Gastroesophageal sphincter (tissue), 4 donors: Measurements from ENCODE around the gene ARHGEF7. TPM values are rescaled to one million over a fixed set of nuclear protein-coding genes. Genes with fewer than 3 reads are reported as not detected.

Source experiments
- ATAC-seq: fragments of 150-250 bp; one replicate; pipeline ENCODE4 v1.9.1; 2016; ENCODE audit warnings: mild to moderate bottlenecking, moderate library complexity
- H3K27ac ChIP-seq, 4 donors: fragments of 200-600 bp; sonication (generic) in 3 of 4; 1 replicate in 3 of 4; 2 replicates in 1 of 4; pipeline ENCODE4 v1.5.1; 2016 to 2019
- H3K27me3 ChIP-seq: fragments of 200-600 bp; sonication (generic); one replicate; pipeline ENCODE4 v1.5.1; 2019
- H3K36me3 ChIP-seq, 2 donors: fragments of 200-600 bp; sonication (generic); one replicate each; pipeline ENCODE4 v1.5.1; 2019; ENCODE audit warnings: control low read depth in 1 of 2
- H3K4me1 ChIP-seq, 3 donors: fragments of 200-600 bp; sonication (generic); 1 replicate in 2 of 3; 2 replicates in 1 of 3; pipeline ENCODE4 v1.5.1; 2016 to 2019; ENCODE audit warnings: control low read depth in 2 of 3
- H3K4me3 ChIP-seq, 2 donors: fragments of 200-600 bp; sonication (generic); one replicate each; pipeline ENCODE4 v1.5.1; 2019; ENCODE audit warnings: mild to moderate bottlenecking in 1 of 2, moderate library complexity in 1 of 2
- H3K9me3 ChIP-seq, 3 donors: fragments of 200-600 bp; sonication (generic); one replicate each; pipeline ENCODE4 v1.5.1; 2017 to 2019; ENCODE audit warnings: control low read depth in 2 of 3
- CTCF ChIP-seq, 4 experiments: fragments of 200-600 bp in 2 of 4; fragments of 450-650 bp in 2 of 4; sonication (generic) in 1 of 4; IDR thresholded peaks; one replicate each; pipeline ENCODE4 v1.5.1; 2017 to 2019; ENCODE audit warnings: antibody characterized with exemption in 4 of 4, mild to moderate bottlenecking in 2 of 4, moderate library complexity in 2 of 4
- EP300 ChIP-seq: sonication (generic); formaldehyde crosslinking; IDR thresholded peaks from one replicate; pipeline ENCODE4 v1.6.1; 2017; ENCODE audit warnings: antibody characterized with exemption, mild to moderate bottlenecking
- POLR2A ChIP-seq, 2 donors: fragments of 450-650 bp; IDR thresholded peaks; one replicate each; pipeline ENCODE4 v1.6.1; 2017; ENCODE audit warnings: antibody characterized with exemption in 2 of 2, mild to moderate bottlenecking in 2 of 2, moderate library complexity in 1 of 2
- POLR2AphosphoS5 ChIP-seq: sonication (generic); formaldehyde crosslinking; IDR thresholded peaks from one replicate; pipeline ENCODE4 v1.6.1; 2017; ENCODE audit warnings: antibody characterized with exemption
- WGBS, 2 donors: methylation state at CpG; one replicate each; pipeline ENCODE4 v1.1.5; 2018; ENCODE audit warnings: low coverage in 1 of 2; 5-methylcytosine and 5-hydroxymethylcytosine counted together
- total RNA-seq, 4 donors: library from RNA; depleted of rRNA; stranded (reverse); fragments of >200 nt; gene quantifications; one replicate each; pipeline ENCODE4 v1.1.0, GENCODE V29; 2016

Gene ARHGEF7
- total RNA-seq, 4 donors from 2014 or later, result 23.3 to 78.6 (median 47.2) TPM

DNA sequence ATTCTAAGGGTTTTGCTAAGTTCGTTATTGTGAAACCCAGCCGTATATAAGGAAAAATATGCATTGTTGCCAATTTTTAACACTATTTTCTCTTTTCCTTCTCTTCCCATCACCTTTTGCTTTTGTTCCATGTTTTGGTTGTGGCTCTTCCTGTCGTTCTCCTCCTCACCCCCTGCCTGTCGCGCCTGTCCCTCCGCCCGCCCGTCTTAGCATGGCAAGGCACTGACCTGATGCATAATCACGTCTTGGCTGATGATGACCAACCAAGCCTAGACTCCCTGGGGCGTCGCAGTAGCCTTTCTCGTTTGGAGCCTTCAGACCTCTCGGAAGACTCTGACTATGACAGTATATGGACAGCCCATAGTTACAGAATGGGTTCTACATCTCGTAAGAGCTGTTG, 176.8 kb downstream of the ARHGEF7 start:
- 86 to 89% methylated on average over 5 to 14 of the region's 14 CpGs for WGBS, 2 donors
- no peaks in the 10 kb centered on the region for H3K4me1 ChIP-seq
- H3K9me3 ChIP-seq, result no peaks in the 10 kb centered on the region
- no peaks in the 10 kb centered on the region for H3K27me3 ChIP-seq
- H3K4me3 ChIP-seq, result no peak overlapping the region
- H3K27ac ChIP-seq, result no peak overlapping the region
- peaks cover 0 to 97% of the 10 kb centered on the region in 2 donors for H3K36me3 ChIP-seq
- ATAC-seq, result no peak
- TF ChIP-seq CTCF (IDR thresholded peaks at IDR 0.05), result no peak

DNA sequence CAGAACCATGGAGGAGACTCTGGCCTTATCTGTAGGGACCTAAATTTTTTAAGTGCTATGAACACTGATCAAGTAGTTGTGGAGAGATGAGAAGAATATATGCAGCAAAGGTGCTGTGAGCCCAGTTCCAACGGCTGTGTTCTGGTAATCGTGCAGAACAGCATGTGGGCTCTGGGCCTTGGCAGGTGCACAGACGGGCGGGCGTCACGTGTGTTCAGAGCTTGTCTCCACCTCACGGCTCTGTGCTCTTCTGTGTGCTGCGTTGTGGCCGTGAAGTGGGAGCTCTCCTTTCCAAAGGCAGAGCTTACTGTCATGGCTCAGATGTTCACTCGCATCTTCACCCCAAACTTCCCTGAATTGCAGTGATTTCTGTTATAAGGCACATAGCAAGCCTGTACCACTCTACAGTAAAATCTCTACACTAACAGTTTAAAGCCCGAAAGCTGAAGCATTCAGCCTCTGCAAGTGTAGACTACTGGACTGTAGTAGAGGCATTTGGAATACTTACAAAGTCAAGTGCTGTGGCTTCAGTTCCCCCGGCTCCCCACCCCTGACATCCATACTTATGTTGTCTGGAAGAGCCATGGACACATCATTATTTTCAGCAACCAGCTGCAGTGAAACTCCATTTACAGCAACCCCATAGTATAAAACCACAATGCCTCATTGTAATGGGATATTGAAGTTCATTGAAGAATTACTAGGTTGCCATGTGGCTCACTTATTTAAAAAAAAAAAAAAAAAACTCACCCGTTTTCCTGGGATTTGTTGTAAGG, 177.8 kb downstream of the ARHGEF7 start:
- Histone ChIP-seq H3K36me3 (peaks cover 0 to 93% of the 10 kb centered on the region in 2 donors), H3K4me1 (no peaks in the 10 kb centered on the region), H3K27ac (no peak overlapping the region), H3K27me3 (no peaks in the 10 kb centered on the region), H3K4me3 (no peak overlapping the region), H3K9me3 (no peaks in the 10 kb centered on the region)
- 84 to 90% methylated on average over 4 to 13 of the region's 13 CpGs for WGBS, 2 donors
- ATAC-seq, result no peak
- TF ChIP-seq EP300 (no peak), POLR2A (IDR thresholded peaks at IDR 0.05) (no peak), CTCF (IDR thresholded peaks at IDR 0.05) (no peak), POLR2AphosphoS5 (no peak)

DNA sequence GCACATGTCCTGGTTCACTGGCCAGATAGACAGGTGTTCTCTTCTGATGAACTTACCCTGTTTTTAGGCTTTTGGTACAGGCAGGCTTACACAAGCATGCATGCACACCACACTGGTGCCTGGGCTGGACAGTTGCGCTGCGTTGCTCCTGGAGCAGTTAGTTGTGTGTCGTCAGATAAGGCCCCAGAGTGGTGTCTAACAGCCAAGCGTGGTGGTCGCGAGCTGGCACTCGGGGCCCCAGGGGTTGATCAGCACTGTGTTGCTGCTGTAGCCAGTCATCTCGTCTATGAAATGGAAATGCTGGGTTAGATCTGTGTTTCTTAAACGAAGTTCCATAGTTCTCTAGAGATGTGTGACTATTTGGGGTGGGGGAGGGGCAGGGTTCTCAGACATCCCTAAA, 180.8 kb downstream of the ARHGEF7 start:
- Histone ChIP-seq H3K27ac (no peak overlapping the region), H3K27me3 (no peaks in the 10 kb centered on the region), H3K4me1 (no peaks in the 10 kb centered on the region), H3K4me3 (no peak overlapping the region), H3K36me3 (peaks cover 0 to 93% of the 10 kb centered on the region in 2 donors), H3K9me3 (no peaks in the 10 kb centered on the region)
- ATAC-seq, result no peak
- TF ChIP-seq EP300 (no peak), POLR2A (IDR thresholded peaks at IDR 0.05) (no peak), POLR2AphosphoS5 (no peak), CTCF (IDR thresholded peaks at IDR 0.05) (no peak)
- 93% methylated on average over 3 of the region's 9 CpGs; no CpG with 5 or more reads in 1 of the 2 donors for WGBS, 2 donors

- H3K9me3 ChIP-seq, result no peaks in the 10 kb centered on the region
- TF ChIP-seq POLR2A (IDR thresholded peaks at IDR 0.05), result no peak
- no peak for TF ChIP-seq POLR2AphosphoS5
- peaks cover 0 to 93% of the 10 kb centered on the region in 2 donors for H3K36me3 ChIP-seq
- ATAC-seq, result no peak
- H3K27ac ChIP-seq, result no peak overlapping the region
- no peaks in the 10 kb centered on the region for H3K27me3 ChIP-seq
- H3K4me3 ChIP-seq, result no peak overlapping the region
- H3K4me1 ChIP-seq, result no peaks in the 10 kb centered on the region
- 64 to 77% methylated on average over 4 to 5 of the region's 6 CpGs for WGBS, 2 donors
Measured at GRCh38 chr13:111296417-111296816, 181.3 kb downstream of the ARHGEF7 start.

DNA sequence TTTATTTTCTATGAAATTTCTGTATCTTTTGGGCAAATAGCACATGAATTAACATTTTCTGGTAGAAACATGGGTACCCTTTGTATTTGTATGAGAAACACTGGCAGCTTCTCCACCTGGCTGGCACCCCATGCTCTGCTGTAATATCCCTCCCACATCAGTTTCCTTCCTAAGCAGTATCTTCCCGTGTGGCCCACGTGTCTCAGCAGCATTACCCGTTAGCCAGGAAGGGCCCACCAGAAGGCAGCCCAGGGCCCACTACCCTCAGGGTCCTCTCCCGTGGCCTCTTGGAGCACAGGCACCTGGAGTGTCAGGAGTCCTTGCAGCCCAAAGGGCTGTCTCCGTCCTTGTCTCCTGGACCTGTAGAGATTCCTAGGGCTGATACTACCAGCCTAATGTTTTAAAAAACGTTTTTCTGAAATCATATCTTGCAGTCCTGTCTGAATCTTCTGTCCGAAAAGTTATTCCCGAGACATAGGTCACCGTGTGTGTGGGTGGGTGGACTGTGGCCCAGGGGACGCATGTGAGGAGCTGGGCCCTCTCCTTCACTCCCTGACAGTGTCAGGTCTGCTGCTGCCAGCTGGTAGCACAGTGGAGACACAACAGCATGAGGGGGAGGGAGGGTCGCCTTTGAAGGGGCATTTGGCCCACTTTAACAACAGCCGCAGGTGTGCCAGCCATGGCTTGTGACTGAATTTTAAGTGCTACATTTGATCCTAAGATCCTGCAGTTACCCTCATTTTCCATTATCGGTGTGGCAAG, 183.3 kb downstream of the ARHGEF7 start:
- 80 to 90% methylated on average over 5 to 6 of the region's 13 CpGs for WGBS, 2 donors
- Histone ChIP-seq H3K9me3 (no peaks in the 10 kb centered on the region), H3K4me1 (no peaks in the 10 kb centered on the region), H3K27ac (no peak overlapping the region), H3K4me3 (no peak overlapping the region), H3K36me3 (peaks cover 0 to 93% of the 10 kb centered on the region in 2 donors), H3K27me3 (no peaks in the 10 kb centered on the region)
- TF ChIP-seq POLR2AphosphoS5 (no peak), EP300 (no peak), CTCF (IDR thresholded peaks at IDR 0.05) (no peak), POLR2A (IDR thresholded peaks at IDR 0.05) (no peak)
- ATAC-seq, result no peak
